Astrocyte (in vitro differentiated cells and primary cell): Measurements from ENCODE around the gene RNASE13. TPM values are rescaled to one million over a fixed set of nuclear protein-coding genes. Genes with fewer than 3 reads are reported as not detected.
"Not testable (repeated sequence)": the region's sequence is repeated elsewhere in the genome, so short reads cannot be mapped to it uniquely, and the experiment has no call there.

Experiments used
- DNase-seq: peaks from one replicate; pipeline ENCODE4 v3.0.0-alpha.2; 2010; ENCODE audit warnings: low read depth
- FAIRE-seq: peaks from 2 replicates; lab custom pipeline; 2011; peaks lifted over from hg19 to GRCh38; lab: Jason Lieb, UNC
- H2AFZ ChIP-seq: 2 replicates; pipeline ENCODE4 v1.6.0; 2012; ENCODE audit warnings: low read depth, low read length, inconsistent platforms
- H3K27ac ChIP-seq: 2 replicates; pipeline ENCODE4 v1.5.1; 2011; ENCODE audit warnings: low read depth, low read length, inconsistent platforms
- H3K27me3 ChIP-seq: 2 replicates; pipeline ENCODE4 v1.6.0; 2011; ENCODE audit warnings: low read length, inconsistent platforms; ENCODE audit not compliant: insufficient read depth
- H3K36me3 ChIP-seq: 2 replicates; pipeline ENCODE4 v1.5.1; 2011; ENCODE audit warnings: low read length, inconsistent platforms; ENCODE audit not compliant: insufficient read depth
- H3K4me1 ChIP-seq: 2 replicates; pipeline ENCODE4 v1.5.1; 2011; ENCODE audit warnings: low read length, inconsistent platforms; ENCODE audit not compliant: insufficient read depth
- H3K4me2 ChIP-seq: 2 replicates; pipeline ENCODE4 v1.6.0; 2012; ENCODE audit warnings: low read length, inconsistent platforms
- H3K4me3 ChIP-seq: 2 replicates; pipeline ENCODE4 v1.5.1; 2011; ENCODE audit warnings: low read depth, mild to moderate bottlenecking, low read length, inconsistent platforms; ENCODE audit not compliant: insufficient read depth
- H3K79me2 ChIP-seq: 2 replicates; pipeline ENCODE4 v1.6.0; 2012; ENCODE audit warnings: mild to moderate bottlenecking, low read length, inconsistent platforms; ENCODE audit not compliant: insufficient read depth
- H3K9ac ChIP-seq: 2 replicates; pipeline ENCODE4 v1.6.0; 2012; ENCODE audit warnings: mild to moderate bottlenecking, low read length, inconsistent platforms
- H3K9me3 ChIP-seq: 2 replicates; pipeline ENCODE4 v1.5.1; 2012; ENCODE audit warnings: low read depth, mild to moderate bottlenecking, low read length, inconsistent platforms; ENCODE audit not compliant: insufficient read depth
- H4K20me1 ChIP-seq: 2 replicates; pipeline ENCODE4 v1.6.0; 2012; ENCODE audit warnings: low read length, inconsistent platforms; ENCODE audit not compliant: insufficient read depth
- H3K27ac Mint-ChIP-seq: one replicate; pipeline ENCODE4 v1.8.0; 2021; ENCODE audit warnings: mild to moderate bottlenecking, mixed read lengths; ENCODE audit not compliant: unreplicated experiment
- H3K27me3 Mint-ChIP-seq: one replicate; pipeline ENCODE4 v1.8.0; 2021; ENCODE audit warnings: low read depth, mixed read lengths; ENCODE audit not compliant: unreplicated experiment
- H3K36me3 Mint-ChIP-seq: one replicate; pipeline ENCODE4 v1.8.0; 2021; ENCODE audit warnings: low read depth, mixed read lengths; ENCODE audit not compliant: unreplicated experiment
- H3K4me1 Mint-ChIP-seq: one replicate; pipeline ENCODE4 v1.8.0; 2021; ENCODE audit warnings: low read depth, mixed read lengths; ENCODE audit not compliant: unreplicated experiment
- H3K4me3 Mint-ChIP-seq: one replicate; pipeline ENCODE4 v1.8.0; 2021; ENCODE audit warnings: mild to moderate bottlenecking, moderate library complexity, mixed read lengths; ENCODE audit not compliant: unreplicated experiment
- H3K9me3 Mint-ChIP-seq: one replicate; pipeline ENCODE4 v1.8.0; 2021; ENCODE audit warnings: mild to moderate bottlenecking, mixed read lengths; ENCODE audit not compliant: unreplicated experiment
- CTCF ChIP-seq: IDR thresholded peaks from 2 replicates; pipeline ENCODE4 v1.5.1; 2011; ENCODE audit warnings: low read depth, mild to moderate bottlenecking, inconsistent platforms, low read length, moderate library complexity; ENCODE audit not compliant: insufficient read depth
- EZH2 ChIP-seq: IDR thresholded peaks from 2 replicates; pipeline ENCODE4 v1.6.1; 2012; ENCODE audit warnings: mild to moderate bottlenecking, low read length, inconsistent platforms; ENCODE audit not compliant: insufficient read depth
- total RNA-seq: library from RNA; stranded (reverse); gene quantifications from 2 replicates; pipeline ENCODE4 v1.2.1, GENCODE V29; 2021

RNASE13 gene
- total RNA-seq, 1 donor from 2014 or later: not detected

GRCh38 chr14:21042918-21043317, 8.3 kb upstream of the RNASE13 start:
- Histone ChIP-seq H3K27me3 (peaks cover 10% of the 10 kb centered on the region), H3K9me3 (no peaks in the 10 kb centered on the region), H3K4me3 (no peak overlapping the region), H3K4me2 (no peak overlapping the region), H3K4me1 (no peaks in the 10 kb centered on the region), H3K36me3 (no peaks in the 10 kb centered on the region), H3K9ac (no peak overlapping the region), H3K79me2 (no peaks in the 10 kb centered on the region), H3K27ac (no peak overlapping the region), H2AFZ (no peak overlapping the region), H4K20me1 (no peaks in the 10 kb centered on the region)
- H3K4me1 Mint-ChIP-seq: peaks cover 35% of the 10 kb centered on the region
- H3K9me3 Mint-ChIP-seq: peaks cover 6% of the 10 kb centered on the region
- TF ChIP-seq EZH2: no peak
- TF ChIP-seq CTCF: no peak
- peaks cover 2% of the 10 kb centered on the region for H3K36me3 Mint-ChIP-seq
- FAIRE-seq (no peak), DNase-seq (no peak)
- H3K27ac Mint-ChIP-seq: no peak overlapping the region
- H3K27me3 Mint-ChIP-seq: peaks cover 18% of the 10 kb centered on the region
- no peak overlapping the region for H3K4me3 Mint-ChIP-seq

GRCh38 chr14:21041676-21042433, 7.2 kb upstream of the RNASE13 start, which contains the start of gene RNASE7:
Gene RNASE7, plus strand, starts transcription at chr14:21042362. Its CDS starts 631 bp downstream, at chr14:21042993.
- no peaks in the 10 kb centered on the region for H3K4me1 ChIP-seq
- no peak within 1 kb of the TSS for H3K4me2 ChIP-seq
- FAIRE-seq (no peak), DNase-seq (peak; percentile 42)
- H3K9me3 ChIP-seq: no peaks in the 10 kb centered on the region
- no peaks in the 10 kb centered on the region for H3K36me3 ChIP-seq
- no peak within 1 kb of the TSS for H2AFZ ChIP-seq
- Mint-ChIP-seq H3K36me3 (peaks cover 2% of the 10 kb centered on the region), H3K4me1 (peaks cover 36% of the 10 kb centered on the region), H3K4me3 (peak within 1 kb of the TSS; percentile 17), H3K27me3 (peaks cover 19% of the 10 kb centered on the region), H3K9me3 (peaks cover 6% of the 10 kb centered on the region), H3K27ac (no peak within 1 kb of the TSS)
- H3K9ac ChIP-seq: no peak within 1 kb of the TSS
- no peak within 1 kb of the TSS for H3K4me3 ChIP-seq
- H3K27me3 ChIP-seq: peaks cover 10% of the 10 kb centered on the region
- no peak within 1 kb of the TSS for H3K27ac ChIP-seq
- no peaks in the 10 kb centered on the region for H3K79me2 ChIP-seq
- H4K20me1 ChIP-seq: no peaks in the 10 kb centered on the region
- TF ChIP-seq CTCF (no peak), EZH2 (no peak)

- H3K4me1 ChIP-seq, H3K36me3 ChIP-seq, H3K27ac ChIP-seq, H4K20me1 ChIP-seq, H2AFZ ChIP-seq, DNase-seq, H3K36me3 Mint-ChIP-seq, H3K4me2 ChIP-seq, H3K9me3 Mint-ChIP-seq, H3K9me3 ChIP-seq, H3K27ac Mint-ChIP-seq, H3K79me2 ChIP-seq, H3K27me3 ChIP-seq, H3K4me3 Mint-ChIP-seq, H3K4me3 ChIP-seq, FAIRE-seq, H3K9ac ChIP-seq: not testable (repeated sequence)
- peaks cover 23% of the 10 kb centered on the region for H3K27me3 Mint-ChIP-seq
- H3K4me1 Mint-ChIP-seq: peaks cover 36% of the 10 kb centered on the region
These were observed 6.3 kb upstream of the RNASE13 start for GRCh38 chr14:21040941-21041340.
